NCI-H1930 (cell line): ENCODE measurements around the gene NLGN2.
A peak's percentile ranks its signal among the peaks of the same experiment; 100 is the strongest.

Source experiments
- DNase-seq, 2 experiments: peaks; one replicate each; lab custom pipeline; 2025; lab: John Stamatoyannopoulos, UW

Gene NLGN2

GRCh38 chr17:7414837-7415236 lies 7.2 kb downstream of the NLGN2 start:
- DNase-seq = no peak

DNA sequence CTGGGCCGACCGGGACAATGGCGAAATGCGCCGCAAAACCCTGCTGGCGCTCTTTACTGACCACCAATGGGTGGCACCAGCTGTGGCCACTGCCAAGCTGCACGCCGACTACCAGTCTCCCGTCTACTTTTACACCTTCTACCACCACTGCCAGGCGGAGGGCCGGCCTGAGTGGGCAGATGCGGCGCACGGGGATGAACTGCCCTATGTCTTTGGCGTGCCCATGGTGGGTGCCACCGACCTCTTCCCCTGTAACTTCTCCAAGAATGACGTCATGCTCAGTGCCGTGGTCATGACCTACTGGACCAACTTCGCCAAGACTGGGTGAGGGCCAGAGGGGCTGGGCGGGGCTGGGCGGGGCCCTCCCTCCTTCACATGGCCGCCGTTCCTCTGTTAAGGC lies 8.1 kb downstream of the NLGN2 start:
- DNase-seq = no peak

DNA sequence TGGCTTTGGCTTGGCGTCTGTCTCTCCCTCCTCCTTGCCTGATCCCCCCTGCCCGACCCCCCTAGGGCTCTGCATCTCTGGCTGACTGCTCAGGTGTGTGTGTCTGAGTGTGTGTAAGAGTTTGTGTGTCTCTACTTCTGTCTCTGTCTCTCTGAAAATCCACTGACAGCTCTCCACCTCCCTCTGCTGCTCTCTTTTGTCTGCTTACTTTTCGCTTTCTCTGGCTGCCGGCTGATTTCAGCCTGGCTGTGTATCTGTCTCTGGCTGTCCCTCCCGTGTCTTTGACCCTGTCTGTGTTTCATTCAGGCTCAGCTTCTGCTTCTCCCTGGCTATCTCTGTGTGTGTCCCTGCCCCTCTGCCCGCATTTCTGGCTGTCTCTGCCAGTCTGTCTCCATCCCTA lies 8.7 kb downstream of the NLGN2 start:
- DNase-seq = no peak

DNA sequence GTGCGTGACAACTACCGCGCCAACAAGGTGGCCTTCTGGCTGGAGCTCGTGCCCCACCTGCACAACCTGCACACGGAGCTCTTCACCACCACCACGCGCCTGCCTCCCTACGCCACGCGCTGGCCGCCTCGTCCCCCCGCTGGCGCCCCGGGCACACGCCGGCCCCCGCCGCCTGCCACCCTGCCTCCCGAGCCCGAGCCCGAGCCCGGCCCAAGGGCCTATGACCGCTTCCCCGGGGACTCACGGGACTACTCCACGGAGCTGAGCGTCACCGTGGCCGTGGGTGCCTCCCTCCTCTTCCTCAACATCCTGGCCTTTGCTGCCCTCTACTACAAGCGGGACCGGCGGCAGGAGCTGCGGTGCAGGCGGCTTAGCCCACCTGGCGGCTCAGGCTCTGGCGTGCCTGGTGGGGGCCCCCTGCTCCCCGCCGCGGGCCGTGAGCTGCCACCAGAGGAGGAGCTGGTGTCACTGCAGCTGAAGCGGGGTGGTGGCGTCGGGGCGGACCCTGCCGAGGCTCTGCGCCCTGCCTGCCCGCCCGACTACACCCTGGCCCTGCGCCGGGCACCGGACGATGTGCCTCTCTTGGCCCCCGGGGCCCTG lies 9.5 kb downstream of the NLGN2 start:
- no peak for DNase-seq

- DNase-seq = no peak
Observed at GRCh38 chr17:7418472-7419152, 11.0 kb downstream of the NLGN2 start.

- DNase-seq = no peak
Observed at GRCh38 chr17:7419819-7420610, 12.4 kb downstream of the NLGN2 start, which contains the start of gene SPEM1. SPEM1 (plus strand) TSS chr17:7420324; CDS start chr17:7420385, 61 bp downstream.

- DNase-seq = no peak
Observed at GRCh38 chr17:7421186-7421585, 13.5 kb downstream of the NLGN2 start.

DNA sequence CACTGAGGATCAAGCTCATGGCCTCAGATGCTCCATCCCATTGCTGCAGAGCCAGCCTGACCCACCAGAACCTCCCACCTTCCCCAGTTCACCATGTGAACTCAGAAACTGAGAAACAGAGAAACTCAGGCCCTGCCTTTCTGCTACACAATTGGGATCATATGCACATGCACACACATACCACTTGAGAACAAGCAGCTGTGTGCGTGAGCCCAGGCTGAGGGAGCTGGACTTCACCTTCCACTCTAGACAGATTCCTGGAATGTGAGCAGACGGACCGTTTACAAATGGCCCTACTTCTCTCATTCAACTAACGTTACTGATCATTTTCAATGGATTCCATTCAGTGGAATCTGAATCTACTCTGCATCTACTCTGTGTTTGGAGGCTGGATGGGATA lies 16.0 kb downstream of the NLGN2 start:
- DNase-seq = no peak

DNA sequence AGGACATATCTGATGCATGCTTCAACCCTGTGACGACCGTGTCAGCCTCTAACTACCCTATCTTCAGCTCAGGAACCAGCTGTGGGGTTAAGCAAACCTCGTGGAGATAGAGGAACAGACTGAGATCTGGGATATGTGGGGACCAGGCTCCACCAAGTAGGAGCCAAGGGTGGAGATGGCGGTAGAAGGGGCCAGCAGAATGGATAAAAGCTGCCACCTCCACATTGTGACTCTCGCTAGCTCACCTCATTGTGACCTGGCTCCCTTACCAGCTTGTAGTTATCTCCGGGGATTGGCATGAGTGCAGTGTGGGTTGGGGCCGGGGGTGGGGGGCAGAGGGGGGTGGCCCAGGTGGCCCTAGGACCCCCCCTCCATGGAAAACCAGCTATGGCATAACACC lies 17.7 kb downstream of the NLGN2 start, which contains the start of gene SPEM2:
Gene SPEM2 (plus strand): TSS at position 301 of the 400 bp plus-strand sequence. CDS start 73 bp downstream, at position 374.
- DNase-seq = no peak

DNA sequence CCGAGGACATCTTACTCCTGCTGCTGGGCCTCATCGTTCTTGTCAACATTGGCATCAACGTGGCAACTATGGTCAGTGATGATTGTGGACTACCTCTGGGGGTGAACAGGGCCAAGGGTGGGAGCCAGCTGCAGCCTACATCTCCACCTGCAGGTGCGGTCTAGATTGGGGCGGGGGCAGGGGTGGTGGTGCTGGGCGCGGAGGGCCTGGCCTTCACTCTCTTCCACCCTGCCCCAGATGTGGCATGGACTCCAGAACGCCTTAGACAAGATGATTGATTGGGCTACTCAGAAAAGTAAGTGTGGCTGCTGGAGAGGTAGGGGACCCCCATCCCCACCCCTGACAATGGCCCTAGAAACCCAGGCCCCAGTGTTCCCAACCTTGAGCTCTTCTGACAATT lies 18.1 kb downstream of the NLGN2 start:
- no peak for DNase-seq

DNA sequence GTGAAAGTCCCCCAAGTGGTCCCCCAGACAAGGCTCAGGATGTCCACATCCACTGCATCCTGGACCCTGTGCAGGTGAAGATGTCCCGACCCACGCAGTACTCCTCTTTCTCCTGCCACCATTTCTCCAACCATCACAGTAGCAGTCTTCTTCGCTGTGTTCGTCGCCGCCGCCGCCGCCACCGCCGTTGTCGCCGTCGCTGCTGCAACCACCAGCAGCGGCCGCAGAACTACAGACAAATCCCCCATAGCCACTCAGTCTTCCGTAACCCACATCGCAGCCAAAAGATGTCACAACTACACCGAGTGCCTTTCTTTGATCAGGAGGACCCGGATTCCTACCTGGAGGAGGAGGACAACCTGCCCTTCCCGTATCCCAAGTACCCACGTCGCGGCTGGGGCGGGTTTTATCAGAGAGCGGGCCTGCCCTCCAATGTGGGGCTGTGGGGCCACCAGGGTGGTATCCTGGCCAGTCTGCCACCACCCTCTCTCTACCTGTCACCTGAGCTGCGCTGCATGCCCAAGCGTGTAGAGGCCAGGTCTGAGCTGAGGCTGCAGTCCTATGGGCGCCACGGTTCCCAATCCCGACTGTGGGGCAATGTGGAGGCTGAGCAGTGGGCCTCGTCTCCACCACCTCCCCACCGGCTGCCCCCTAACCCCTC lies 18.7 kb downstream of the NLGN2 start:
- DNase-seq = no peak

DNA sequence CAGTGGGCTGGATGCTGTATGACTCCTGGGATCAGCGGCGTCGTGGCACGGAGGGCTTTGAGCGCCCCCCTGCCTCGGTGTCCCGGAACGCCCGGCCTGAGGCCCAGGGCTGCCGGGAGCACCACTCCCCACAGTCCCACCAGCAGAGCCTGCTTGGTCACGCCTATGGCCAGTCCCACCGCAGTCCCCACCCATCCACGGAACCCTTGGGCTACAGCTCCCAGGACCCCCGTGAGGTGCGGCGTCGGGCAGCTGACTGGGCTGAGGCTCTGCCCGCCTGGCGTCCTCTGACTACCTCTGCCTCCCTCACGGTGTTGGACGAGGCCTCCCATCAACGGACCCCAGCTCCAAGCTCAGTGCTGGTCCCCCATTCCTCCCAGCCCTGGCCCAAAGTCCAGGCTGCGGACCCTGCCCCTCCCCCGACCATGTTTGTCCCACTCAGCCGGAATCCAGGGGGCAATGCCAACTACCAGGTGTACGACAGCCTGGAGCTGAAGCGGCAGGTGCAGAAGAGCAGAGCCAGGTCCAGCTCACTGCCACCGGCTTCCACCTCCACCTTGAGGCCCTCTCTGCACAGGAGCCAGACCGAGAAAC lies 19.3 kb downstream of the NLGN2 start:
- DNase-seq = no peak

GRCh38 chr17:7427549-7427948 lies 19.9 kb downstream of the NLGN2 start:
- DNase-seq = no peak

DNA sequence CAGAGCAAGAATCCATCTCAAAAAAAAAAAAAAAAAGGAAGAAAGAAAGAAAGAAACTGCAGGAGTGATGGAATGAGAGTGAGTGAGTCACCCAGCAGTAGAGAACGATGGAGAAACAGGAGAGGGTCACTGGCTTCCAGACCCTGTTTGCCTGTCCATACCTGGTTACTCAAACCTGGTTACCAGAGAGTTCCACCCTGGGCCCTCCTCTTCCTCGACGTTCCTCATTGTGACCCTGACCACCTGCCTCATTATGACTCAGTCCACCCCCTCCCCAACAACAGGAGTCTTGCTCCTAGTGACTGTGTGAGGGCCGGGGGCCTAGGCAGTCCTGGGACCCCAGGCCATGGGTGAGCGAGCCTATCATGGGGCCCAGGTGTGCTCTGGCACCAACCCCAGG lies 20.9 kb downstream of the NLGN2 start, which contains the start of gene SPEM3:
Gene SPEM3 (plus strand): TSS at position 301 of the 400 bp plus-strand sequence. CDS start 46 bp downstream, at position 347.
- DNase-seq = no peak

- DNase-seq = no peak
Observed at GRCh38 chr17:7429722-7430121, 22.1 kb downstream of the NLGN2 start.

- no peak for DNase-seq
Observed at GRCh38 chr17:7431231-7431630, 23.6 kb downstream of the NLGN2 start.

GRCh38 chr17:7432296-7432695 lies 24.7 kb downstream of the NLGN2 start:
- no peak for DNase-seq

DNA sequence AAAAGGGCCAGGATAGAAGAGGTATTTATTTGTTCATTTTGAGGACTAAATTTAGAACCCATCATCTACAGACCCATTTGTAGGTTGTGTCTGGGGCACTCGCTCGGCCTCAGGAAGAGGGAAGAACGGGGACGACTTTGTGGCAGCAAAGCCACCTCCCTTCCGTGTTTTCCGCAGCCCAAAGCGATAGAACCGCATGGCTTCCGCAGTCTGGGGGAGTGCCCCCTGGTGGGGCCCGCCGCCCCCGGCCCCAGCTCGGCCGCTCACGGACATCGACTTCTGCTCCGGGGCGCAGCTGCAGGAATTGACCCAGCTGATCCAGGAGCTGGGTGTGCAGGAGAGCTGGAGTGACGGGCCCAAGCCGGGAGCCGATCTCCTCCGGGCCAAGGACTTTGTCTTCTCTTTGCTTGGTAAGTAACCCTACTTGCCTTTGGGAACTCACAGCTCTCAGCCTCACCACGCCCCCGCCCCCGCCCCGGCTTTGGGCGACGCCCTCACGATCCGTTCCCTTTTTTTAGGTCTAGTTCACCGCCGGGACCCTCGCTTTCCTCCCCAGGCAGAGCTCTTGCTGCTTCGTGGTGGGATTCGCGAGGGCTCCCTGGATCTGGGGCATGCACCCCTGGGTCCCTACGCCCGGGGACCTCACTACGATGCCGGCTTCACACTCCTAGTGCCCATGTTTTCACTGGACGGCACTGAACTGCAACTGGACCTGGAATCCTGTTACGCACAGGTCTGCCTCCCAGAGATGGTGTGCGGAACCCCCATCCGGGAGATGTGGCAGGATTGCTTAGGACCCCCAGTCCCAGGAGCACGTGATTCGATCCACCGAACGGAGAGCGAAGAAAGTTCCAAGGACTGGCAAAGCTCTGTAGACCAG lies 28.3 kb downstream of the NLGN2 start:
- peak; percentile 34 to 43 for DNase-seq

DNA sequence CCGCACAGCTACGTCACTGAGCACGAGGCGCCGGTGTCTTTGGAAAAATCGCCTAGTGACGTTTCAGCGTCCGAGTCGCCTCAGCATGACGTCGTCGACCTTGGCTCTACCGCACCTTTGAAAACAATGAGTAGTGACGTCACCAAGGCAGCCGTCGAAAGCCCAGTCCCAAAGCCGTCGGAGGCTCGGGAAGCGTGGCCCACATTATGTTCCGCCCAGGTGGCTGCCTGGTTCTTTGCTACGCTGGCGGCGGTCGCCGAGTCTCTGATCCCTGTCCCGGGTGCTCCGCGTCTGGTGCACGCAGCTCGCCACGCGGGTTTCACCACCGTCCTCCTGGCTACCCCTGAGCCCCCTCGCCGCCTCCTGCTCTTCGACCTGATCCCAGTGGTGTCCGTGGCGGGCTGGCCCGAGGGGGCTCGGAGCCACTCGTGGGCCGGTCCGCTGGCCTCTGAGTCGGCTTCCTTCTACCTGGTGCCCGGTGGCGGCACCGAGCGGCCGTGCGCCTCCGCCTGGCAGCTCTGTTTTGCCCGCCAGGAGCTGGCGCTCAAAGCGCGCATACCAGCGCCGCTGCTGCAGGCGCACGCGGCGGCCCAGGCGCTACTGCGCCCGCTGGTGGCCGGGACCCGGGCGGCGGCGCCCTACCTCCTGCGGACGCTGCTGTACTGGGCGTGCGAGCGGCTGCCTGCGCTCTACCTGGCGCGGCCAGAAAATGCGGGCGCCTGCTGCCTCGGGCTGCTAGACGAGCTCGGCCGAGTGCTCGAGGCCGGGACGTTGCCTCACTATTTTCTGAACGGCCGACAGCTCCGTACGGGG lies 29.1 kb downstream of the NLGN2 start:
- peak; percentile 83 to 92 for DNase-seq

DNA sequence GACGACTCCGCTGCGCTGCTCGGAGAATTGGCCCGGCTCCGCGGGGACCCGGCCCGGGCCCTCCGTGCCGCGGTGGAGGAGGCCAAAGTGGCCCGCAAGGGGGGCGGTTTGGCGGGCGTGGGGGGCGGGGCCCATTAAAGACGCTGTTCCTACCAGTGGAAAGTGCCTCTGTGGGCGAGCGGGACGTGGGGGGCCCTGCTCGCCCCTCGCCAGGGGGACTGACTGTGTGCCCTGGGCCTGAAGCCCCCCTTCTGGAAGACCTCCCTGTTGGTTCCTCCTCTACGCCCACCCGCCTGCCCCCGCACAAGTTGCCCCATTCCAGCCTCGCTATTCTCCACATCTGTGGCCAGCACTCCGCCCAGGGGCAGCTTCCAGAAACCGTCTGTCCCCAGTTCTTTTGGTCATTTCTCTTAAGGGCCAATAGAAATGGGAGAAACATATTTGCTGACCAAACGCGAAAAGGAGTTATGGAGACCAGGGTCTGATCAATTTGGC lies 29.8 kb downstream of the NLGN2 start:
- no peak for DNase-seq
